CD1c-positive myeloid dendritic cell (primary cell): ENCODE data around the gene AKAP13.

Experiments used
- DNase-seq: peaks from one replicate; pipeline ENCODE4 v3.0.0-alpha.2; 2016; ENCODE audit errors: extremely low spot score

The AKAP13 gene

GRCh38 chr15:85622221-85622831 is 241.9 kb downstream of the AKAP13 start:
- no peak for DNase-seq

GRCh38 chr15:85623315-85624049 is 243.1 kb downstream of the AKAP13 start:
- DNase-seq = peak; percentile 91

- peak; percentile 73 for DNase-seq
Observed at GRCh38 chr15:85624291-85624801, 243.9 kb downstream of the AKAP13 start.

- DNase-seq = no peak
Observed at GRCh38 chr15:85625166-85625830, 244.9 kb downstream of the AKAP13 start.

GRCh38 chr15:85625856-85626255 is 245.5 kb downstream of the AKAP13 start:
- DNase-seq = no peak

GRCh38 chr15:85627213-85627935 is 247.0 kb downstream of the AKAP13 start:
- DNase-seq = no peak

- no peak for DNase-seq
Observed at GRCh38 chr15:85630311-85630710, 249.9 kb downstream of the AKAP13 start.

GRCh38 chr15:85631018-85631417 is 250.6 kb downstream of the AKAP13 start:
- DNase-seq = no peak

GRCh38 chr15:85632014-85632413 is 251.6 kb downstream of the AKAP13 start:
- DNase-seq = no peak

GRCh38 chr15:85633859-85634258 is 253.5 kb downstream of the AKAP13 start:
- DNase-seq = peak; percentile 59

GRCh38 chr15:85636351-85636750 is 255.9 kb downstream of the AKAP13 start:
- DNase-seq = no peak

- DNase-seq = peak; percentile 55
Observed at GRCh38 chr15:85639752-85640381, 259.5 kb downstream of the AKAP13 start.

GRCh38 chr15:85642065-85642692 is 261.8 kb downstream of the AKAP13 start:
- peak; percentile 52 for DNase-seq

- no peak for DNase-seq
Observed at GRCh38 chr15:85642693-85643066, 262.3 kb downstream of the AKAP13 start.

- peak; percentile 90 for DNase-seq
Observed at GRCh38 chr15:85646538-85647091, 266.2 kb downstream of the AKAP13 start.

GRCh38 chr15:85649372-85649771 is 269.0 kb downstream of the AKAP13 start:
- peak; percentile 97 for DNase-seq

GRCh38 chr15:85651548-85651947 is 271.1 kb downstream of the AKAP13 start:
- DNase-seq = no peak

GRCh38 chr15:85652457-85652856 is 272.1 kb downstream of the AKAP13 start:
- no peak for DNase-seq

- no peak for DNase-seq
Observed at GRCh38 chr15:85657132-85657531, 276.7 kb downstream of the AKAP13 start.

GRCh38 chr15:85658816-85659215 is 278.4 kb downstream of the AKAP13 start:
- DNase-seq = no peak

GRCh38 chr15:85661859-85662258 is 281.5 kb downstream of the AKAP13 start:
- DNase-seq = no peak
